DMS53 treated with DMSO at 0.1 percent for 48 hours (cell line): Measurements from ENCODE around the gene ST3GAL6.
A peak's percentile ranks its signal among the peaks of the same experiment; 100 is the strongest.
"Not testable (repeated sequence)": the region's sequence is repeated elsewhere in the genome, so short reads cannot be mapped to it uniquely, and the experiment has no call there.

Source experiments
- DNase-seq: peaks from one replicate; lab custom pipeline; 2025; ENCODE audit not compliant: unreplicated experiment; lab: John Stamatoyannopoulos, UW

Gene ST3GAL6

GRCh38 chr3:98799479-98799878, 36.3 kb downstream of the ST3GAL6 start:
- DNase-seq: no peak

- no peak for DNase-seq
Measured at GRCh38 chr3:98800401-98800800, 37.3 kb downstream of the ST3GAL6 start.

- no peak for DNase-seq
Measured at GRCh38 chr3:98801043-98801747, 38.1 kb downstream of the ST3GAL6 start.

DNA sequence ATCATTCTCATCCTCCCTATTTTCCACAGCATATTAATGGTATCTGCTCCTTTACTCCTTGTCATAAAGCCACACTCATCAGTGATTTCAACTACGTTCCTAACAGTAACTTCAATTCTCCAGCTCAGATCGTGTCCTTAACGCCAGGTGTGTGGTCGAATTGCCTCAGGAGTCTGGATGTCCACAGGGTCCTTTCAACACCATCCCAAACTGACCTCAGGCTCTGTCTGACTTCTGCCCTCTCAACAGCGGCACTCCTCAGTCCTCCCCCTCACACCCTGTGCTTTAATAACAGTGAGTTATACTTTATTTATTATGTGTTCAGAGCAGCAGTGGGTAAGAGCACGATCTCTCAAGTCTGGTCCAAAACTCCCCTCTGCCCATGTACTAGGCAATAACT, 42.4 kb downstream of the ST3GAL6 start:
- DNase-seq: no peak

DNA sequence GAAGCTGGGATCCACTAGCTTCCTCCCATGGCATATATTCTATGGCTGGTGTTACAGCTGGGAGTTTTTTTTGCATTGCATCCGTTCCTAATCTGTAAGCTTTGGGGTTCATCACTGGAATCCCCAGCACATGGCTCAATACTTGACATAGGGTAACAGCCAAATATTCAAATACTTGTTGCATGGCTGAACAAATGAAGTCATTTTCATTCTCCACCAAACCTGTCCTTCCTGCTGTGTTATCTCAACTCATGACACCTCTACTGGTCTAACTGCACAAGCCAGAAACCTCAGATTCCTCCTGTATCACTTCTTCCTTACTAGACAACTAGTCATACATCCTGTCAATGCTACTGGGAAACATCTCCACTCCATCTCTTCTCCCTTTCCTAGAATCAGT, 43.4 kb downstream of the ST3GAL6 start:
- no peak for DNase-seq

DNA sequence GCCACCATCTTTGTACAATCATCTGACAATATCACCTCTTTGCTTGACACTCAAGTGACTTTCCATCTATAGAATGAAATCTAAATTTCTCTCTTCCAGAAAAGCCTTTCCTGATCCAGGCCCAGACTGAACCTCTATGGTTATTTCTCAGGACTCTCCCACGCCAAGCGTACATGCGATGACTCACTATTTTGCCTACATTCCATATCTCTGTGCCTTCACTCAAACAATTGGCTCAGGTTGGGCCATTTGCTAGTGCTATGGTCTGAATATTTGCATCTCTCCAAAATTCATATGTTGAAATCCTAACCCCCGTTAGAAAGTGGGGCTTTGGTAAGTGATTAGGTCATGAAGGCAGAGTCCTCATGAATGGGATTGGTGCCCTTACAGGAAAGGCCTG, 43.9 kb downstream of the ST3GAL6 start:
- DNase-seq: no peak

DNA sequence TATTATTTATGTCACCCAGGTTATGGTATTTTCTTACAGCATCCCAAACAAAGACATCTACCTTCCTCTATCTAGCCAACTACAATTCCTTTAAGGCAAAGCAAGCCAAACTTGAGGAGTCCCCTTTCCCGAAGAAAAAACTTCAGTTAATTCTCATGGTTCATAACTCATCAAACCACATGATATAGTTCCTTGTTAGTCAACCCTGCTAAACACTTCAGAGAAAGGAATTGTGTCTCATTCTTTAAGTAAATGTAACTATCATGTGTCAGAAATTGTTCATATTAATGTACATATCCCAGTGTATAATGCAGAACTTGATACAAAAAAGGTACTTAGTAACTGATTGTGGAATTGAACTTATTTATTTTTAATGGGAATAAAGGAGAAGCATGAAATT, 44.4 kb downstream of the ST3GAL6 start:
- DNase-seq: no peak

DNA sequence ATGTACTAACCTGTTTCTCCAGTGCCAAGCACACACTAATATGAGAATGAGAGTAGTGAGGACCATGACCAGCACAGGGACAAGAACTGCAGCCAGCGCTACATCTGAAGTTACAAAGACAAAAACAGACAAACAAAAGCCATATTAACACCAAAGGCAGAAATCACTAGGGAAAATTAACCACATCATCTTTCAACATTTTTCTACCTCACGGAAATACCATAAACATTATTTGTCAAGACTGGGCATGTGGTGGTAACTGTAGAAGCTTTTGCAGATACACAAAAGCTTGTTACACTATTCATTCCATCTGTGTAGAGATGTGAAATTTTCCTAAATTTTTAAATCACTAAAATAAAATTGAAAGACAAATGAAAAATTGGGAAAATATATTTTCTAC, 44.9 kb downstream of the ST3GAL6 start:
- no peak for DNase-seq

GRCh38 chr3:98809557-98809956, 46.4 kb downstream of the ST3GAL6 start:
- no peak for DNase-seq

GRCh38 chr3:98811048-98811447, 47.9 kb downstream of the ST3GAL6 start:
- DNase-seq: no peak

GRCh38 chr3:98812851-98813374, 49.8 kb downstream of the ST3GAL6 start:
- peak; percentile 36 for DNase-seq

DNA sequence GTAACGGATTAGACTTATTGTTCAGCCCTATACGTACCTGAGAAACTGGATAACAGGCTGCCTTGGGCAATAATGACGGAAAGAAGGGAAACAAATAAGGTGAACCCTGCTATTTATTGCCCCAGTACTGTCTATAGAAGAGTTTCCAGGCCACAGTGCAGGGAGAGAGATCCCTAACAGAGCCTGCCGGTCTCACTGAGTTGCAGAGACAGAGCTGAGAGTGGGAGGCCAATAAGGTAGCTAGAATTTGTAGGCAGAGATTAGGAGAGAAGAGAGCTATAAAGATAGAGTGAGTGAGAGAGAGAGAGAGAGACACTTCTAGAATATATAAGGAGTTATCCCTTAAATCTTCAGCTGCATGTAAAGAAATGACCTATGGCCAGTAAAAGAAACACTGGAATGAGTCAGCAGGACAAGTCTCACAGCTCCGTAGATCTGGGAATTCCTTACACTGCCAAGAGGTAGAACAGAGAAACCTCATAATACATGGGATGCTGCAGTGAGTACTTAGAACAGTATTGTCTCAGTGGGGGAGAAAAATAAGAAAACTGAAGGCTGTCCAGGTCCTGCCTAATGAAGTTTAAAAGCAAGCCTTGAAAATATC, 51.8 kb downstream of the ST3GAL6 start:
- no peak for DNase-seq

DNA sequence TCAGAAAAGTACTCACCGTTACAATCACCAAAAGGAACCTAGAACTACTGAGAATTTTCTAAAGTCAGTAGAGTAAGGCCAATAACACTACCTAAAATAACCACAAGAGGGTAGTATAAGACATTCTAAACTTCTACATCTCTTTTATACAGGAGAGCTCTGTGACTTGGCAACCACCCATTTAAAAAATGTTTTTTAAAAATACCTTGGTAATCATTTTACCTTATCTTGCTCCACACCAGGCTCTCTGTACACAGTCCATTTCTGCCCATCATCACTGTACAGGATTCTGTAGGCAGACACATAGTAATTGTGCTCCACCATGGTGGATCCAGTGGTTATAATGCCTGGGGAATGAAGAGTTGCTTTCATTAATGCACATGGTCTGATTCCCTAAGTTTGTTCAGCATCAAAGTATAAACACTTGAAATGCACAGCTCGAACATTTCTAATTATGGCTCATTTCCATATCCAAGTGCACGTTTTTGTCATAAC, 54.5 kb downstream of the ST3GAL6 start:
- peak; percentile 33 for DNase-seq

- no peak for DNase-seq
Measured at GRCh38 chr3:98821063-98821462, 57.9 kb downstream of the ST3GAL6 start.

DNA sequence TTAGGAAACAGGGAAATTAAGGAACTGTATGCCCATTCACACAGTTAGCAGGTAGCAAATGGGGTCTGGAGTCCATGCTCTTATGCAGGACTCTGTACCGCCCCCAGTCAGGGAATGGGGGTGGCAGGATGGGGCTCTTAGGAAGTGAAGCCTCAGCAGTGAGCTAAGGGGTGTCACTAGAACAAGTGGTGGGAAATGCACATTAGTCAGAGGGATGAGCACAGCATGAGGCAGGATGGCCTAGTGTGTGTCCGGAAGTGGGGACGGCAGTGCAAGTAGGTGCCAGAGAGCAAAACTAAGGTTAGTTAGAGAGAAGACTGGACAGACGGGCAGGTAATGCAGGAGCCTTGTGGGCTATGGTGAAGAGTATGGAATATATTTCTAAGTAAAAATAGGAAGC, 60.7 kb downstream of the ST3GAL6 start:
- DNase-seq: no peak

DNA sequence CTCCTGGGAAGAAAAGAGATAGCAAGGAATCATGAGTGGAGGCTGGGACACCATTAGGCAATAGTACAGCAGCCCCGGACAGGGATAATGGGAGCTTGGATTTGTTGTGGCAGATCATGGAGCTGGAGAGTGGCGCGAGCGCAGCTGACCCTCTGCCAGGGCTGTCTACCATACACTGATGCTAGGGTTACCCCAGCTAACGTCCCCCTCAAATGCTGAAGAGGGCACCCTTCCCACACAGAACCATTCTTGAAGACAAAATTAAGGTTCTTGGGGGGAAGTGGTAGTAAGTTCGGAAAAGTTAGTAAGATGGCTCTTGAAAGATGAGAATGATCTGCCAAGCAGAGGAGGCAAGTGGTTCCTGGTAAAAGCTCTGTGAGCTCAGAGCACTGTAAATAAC, 61.1 kb downstream of the ST3GAL6 start:
- no peak for DNase-seq

DNA sequence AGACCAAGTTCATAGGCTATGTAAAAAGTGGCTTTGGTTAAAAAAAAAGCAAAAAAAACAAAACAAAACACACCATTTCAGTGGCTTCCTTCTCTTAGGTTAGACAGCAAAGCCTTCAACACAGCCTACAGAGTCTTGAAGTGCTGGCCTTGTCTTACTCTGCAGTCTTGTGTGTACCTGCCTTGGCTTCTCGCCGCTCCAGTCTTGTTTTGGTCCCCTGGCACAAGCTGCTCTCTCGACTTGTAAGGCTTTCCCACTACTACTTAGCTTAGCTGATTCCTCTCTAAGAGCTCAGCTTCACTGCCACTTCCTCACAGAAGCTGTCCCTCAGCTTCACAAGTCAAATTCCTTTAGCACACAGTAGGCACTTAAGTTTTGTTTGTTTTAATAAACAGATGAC, 63.0 kb downstream of the ST3GAL6 start:
- no peak for DNase-seq

DNA sequence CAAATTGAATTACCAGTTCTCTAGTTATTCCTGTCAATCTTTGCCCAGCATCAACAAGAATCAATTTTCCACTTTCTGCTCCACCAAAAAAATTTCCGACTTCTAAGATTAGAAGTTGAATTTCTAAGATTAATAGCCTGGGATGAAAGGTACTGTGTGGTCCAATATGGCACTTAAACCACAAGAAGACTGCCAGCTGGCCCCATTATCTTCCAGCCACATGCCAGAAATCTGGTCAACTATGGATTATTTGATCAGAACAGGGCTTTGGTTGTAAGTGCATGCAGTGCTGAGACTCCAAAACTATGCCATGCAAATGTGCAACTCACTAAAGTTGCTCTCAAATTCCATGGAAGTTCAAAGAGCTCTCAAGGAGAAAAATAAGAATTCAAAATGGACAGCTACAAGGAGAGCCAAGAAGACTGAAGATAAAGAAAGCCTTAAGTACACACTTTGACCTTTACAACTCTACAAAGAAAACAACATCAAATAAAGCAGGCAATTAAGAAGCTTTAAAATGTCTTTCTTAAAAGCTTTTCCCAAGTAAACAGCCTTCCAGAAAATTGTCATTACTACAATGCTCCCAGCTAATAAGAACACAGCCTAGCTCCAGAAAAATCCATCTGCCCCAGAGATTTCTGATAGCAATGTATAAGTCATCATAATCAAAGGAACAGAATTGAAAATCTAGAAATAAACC, 64.2 kb downstream of the ST3GAL6 start:
- DNase-seq: no peak

DNA sequence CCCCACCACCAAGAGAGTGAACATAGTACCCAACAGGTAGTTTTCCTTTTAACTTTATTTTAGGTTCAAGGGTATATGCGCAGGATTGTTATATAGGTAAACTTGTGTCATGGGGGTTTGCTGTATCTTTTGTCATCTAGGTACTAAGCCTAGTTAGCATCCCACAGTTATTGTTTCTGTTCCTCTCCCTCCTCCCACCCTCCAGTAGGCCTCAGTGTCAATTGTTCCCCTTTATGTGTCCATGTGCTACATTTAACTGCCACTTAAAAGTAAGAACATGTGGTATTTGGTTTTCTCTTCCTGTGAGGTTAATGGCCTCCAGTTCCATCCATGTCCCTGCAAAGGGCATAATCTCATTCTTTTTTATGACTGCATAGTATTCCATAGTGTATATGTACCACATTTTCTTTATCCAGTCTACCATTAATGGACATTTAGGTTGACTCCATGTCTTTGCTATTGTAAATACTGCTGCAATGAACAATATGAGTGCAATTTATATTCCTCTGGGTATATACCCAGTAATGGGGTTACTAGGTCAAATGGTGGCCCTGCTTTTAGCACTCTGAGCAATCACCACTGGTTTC, 66.2 kb downstream of the ST3GAL6 start:
- DNase-seq: no peak

- DNase-seq: not testable (repeated sequence)
Measured at GRCh38 chr3:98831060-98831459, 67.9 kb downstream of the ST3GAL6 start.

GRCh38 chr3:98839846-98840245, 76.7 kb downstream of the ST3GAL6 start:
- DNase-seq: no peak
